NOMO-1 treated with DMSO at 0.1 percent for 48 hours (cell line): ENCODE results near the gene PRKG1.

ENCODE experiments used
- DNase-seq: peaks from one replicate; lab custom pipeline; 2025; ENCODE audit not compliant: unreplicated experiment; lab: John Stamatoyannopoulos, UW

The PRKG1 gene

GRCh38 chr10:51074238-51075028 is at the start of gene PRKG1:
Gene PRKG1 (plus strand): TSS chr10:51074487.
- DNase-seq: no peak

- no peak for DNase-seq
Observed at GRCh38 chr10:51028420-51028819, 45.9 kb upstream of the PRKG1 start.

- DNase-seq: no peak
Observed at GRCh38 chr10:51029172-51029641, 45.1 kb upstream of the PRKG1 start.

GRCh38 chr10:51030480-51030879 is 43.8 kb upstream of the PRKG1 start:
- no peak for DNase-seq

GRCh38 chr10:51031950-51032349 is 42.3 kb upstream of the PRKG1 start:
- DNase-seq: no peak

- DNase-seq: no peak
Observed at GRCh38 chr10:51034769-51035168, 39.5 kb upstream of the PRKG1 start.

GRCh38 chr10:51035344-51035743 is 38.9 kb upstream of the PRKG1 start:
- DNase-seq: no peak

GRCh38 chr10:51045871-51046270 is 28.4 kb upstream of the PRKG1 start:
- DNase-seq: no peak

GRCh38 chr10:51046654-51047053 is 27.6 kb upstream of the PRKG1 start:
- no peak for DNase-seq

GRCh38 chr10:51047857-51048256 is 26.4 kb upstream of the PRKG1 start:
- no peak for DNase-seq

GRCh38 chr10:51048792-51049191 is 25.5 kb upstream of the PRKG1 start:
- no peak for DNase-seq

- no peak for DNase-seq
Observed at GRCh38 chr10:51052163-51052562, 22.1 kb upstream of the PRKG1 start.

- no peak for DNase-seq
Observed at GRCh38 chr10:51057925-51058324, 16.4 kb upstream of the PRKG1 start.

GRCh38 chr10:51063166-51063565 is 11.1 kb upstream of the PRKG1 start:
- no peak for DNase-seq

GRCh38 chr10:51063659-51064535 is 10.4 kb upstream of the PRKG1 start:
- no peak for DNase-seq

- DNase-seq: no peak
Observed at GRCh38 chr10:51066231-51066630, 8.1 kb upstream of the PRKG1 start.

- no peak for DNase-seq
Observed at GRCh38 chr10:51072210-51072609, 2.1 kb upstream of the PRKG1 start.

- no peak for DNase-seq
Observed at GRCh38 chr10:51072921-51073434, 1.3 kb upstream of the PRKG1 start.

GRCh38 chr10:51073453-51074237 is 642 bp upstream of the PRKG1 start:
- no peak for DNase-seq

GRCh38 chr10:51075043-51075872 is 971 bp downstream of the PRKG1 start:
- DNase-seq: no peak
